HG03064 (cell line): ENCODE data around the gene NNAT.

Source experiments
- ATAC-seq: cut with Tn5 transposase; IDR thresholded peaks from one replicate; pipeline ENCODE4 v1.9.1; 2021; ENCODE audit warnings: low read depth; ENCODE audit not compliant: unreplicated experiment

NNAT gene

DNA sequence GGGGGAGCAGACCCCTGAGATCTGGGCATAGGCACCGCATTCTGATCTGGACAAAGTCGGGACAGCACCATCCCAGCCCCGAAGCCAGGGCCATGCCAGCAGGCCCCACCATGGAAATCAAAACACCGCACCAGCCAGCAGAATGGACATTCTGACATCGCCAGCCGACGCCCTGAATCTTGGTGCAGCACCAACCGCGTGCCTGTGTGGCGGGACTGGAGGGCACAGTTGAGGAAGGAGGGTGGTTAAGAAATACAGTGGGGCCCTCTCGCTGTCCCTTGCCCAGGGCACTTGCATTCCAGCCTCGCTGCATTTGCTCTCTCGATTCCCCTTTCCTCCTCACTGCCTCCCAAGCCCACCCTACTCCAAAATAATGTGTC lies 2.0 kb downstream of the NNAT start:
- ATAC-seq, result no peak

DNA sequence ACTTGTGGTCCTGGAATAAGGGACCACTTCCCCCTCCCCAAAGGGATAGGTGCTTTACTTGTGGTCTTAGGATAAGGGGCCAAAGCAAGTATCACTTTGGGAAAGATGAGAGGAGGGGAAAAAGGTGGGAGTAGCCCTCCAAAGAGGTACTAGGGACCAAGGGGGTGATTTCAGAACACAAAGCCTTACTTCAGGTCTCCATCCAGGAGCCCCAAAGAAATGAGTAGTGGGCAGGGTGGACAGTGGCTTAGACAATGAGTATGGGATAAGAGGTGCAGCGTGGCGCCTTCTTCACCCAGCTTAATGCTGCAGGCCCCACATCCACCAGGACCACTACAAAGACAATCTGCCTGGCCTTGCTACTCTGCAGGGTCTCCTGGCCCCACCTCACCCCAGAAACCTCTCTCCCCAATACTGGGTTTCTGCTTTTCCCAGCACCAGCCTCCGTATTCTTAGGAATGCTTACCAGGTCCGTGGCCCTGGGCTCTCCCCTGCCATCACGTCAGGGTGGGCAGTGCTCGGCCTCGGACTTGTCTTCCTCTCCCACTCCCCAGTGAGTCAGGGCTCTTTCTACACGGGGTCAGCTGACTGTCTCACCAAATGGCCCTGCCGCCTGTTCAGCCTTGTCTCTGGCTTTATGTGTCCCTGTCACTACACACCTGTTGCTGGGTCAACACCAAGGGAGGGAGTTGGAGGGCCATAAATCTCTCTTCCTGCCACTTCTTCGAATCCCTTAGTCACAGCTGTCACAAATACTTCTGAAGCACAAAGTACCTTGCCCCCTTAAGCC lies 3.1 kb downstream of the NNAT start:
- ATAC-seq, result no peak

DNA sequence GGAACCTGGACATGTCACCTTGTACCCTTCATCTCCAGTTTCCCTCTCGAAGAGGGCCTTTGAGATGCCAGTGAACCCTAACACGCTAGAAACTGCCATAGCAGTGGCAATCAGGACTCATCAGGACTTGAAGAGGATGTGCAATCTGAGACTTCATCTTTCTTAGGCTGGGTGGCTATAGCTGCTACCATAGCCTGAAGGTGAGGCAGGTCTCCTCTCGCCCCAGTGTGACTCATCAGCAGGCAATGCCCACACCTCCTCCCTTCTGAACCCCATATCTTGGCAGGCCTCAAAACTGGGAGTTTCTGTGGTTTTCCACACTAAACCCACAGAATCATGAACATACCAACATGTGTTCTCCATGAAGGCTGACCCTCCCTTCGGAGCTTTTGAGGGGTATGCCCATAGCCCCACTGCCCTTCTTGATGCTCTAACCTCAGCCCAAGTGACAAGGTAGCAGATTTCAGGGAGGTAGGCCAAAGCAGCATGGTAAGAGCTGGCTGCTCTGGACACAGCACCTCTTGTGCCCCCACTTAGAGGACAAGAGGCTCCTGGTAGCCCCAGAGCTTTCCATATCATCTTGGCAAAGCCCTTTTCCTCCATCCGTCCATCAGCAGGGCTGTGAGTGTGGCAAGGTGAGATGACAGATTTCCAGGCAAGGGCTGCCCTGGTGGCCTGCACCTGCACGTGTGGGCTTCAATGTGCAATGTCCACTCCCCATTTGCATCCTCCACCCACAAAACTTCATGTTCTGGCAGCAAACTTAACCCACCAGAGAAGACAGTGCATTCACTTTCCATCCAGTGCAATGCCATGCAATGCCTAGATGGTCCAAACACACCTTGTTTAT lies 4.0 kb downstream of the NNAT start:
- ATAC-seq, result no peak

DNA sequence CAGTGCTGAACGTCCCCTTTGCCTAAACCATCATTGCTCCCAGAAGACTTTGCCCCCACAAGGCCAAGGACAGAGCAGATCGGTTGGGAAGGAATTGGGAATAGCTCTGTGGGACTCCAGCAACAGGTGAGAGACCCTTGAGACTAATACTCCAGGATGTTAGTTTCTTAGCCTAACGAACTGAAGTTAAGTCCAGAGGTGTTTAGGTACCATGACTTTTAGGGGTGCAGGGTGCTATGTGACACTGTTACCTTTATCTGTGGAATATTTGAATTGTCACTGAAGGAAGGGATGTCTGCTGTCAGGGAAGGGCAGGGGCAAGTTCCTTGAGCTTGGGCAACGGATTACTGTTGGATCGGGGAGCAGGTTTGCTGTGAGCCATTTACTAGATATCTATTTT lies 4.8 kb downstream of the NNAT start:
- no peak for ATAC-seq

DNA sequence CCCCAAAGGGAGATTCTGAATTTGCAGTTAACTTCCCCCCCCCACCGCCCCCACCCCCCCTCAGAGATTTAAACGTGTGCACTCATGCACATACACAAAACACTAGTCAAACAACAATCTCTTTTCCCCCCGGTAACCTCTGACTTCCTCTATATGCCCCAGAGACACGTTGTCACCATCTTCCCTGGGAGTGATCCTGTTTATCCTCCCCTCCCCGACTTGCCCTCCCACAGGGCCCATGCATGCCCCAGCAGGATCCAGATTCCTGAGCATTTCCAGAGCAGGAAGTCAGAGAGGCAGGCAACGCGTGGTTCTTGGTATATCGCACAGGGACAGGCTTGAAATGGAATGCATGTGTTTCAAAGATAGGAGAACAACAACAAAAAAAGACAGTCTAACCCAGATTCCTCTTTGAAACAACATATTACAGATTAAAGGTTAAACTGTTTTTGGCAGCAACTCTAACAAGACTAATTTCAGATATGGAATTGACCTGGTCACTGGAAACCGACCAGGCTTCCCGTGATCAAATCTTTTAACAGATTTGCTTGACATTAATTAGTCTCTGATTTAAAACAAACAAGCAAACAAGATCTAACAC lies 5.3 kb downstream of the NNAT start:
- no peak for ATAC-seq

DNA sequence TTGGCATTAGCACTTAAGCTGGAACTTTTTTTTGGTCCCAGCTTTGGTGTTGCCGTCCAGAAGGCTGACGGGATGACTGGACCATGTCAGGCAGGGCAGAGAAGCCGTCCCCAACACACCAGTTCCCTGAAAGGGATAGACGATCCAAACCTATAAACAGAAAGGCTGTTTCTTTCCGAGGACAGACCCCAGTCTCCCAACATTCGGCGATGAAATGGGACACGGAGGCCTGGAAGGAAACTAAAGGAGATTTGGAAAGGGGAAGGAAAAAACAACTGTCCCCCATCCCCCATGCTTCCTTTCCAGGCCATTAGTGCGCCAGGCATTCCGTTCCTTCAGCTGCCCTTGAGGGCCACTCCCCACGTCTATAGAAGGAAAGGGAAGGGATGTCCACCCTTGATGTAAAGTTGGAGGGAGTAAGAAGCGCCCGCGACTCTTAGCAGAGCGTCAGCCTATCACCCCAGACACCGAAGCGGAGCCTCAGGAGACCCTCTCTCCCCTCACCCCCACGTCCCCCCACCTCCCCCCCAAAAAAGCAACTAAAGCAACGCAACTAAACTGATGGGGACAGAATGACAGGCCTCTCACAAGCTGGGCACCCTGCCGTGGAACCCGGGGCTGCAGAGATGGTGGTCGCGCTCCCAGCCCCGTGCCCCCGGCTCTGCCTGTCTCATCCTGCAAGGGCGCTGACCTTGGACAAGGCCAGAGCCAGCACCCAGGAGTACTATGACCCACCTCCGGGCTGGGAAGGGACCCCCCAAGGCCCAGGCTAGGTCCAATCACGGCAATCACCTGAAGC lies 6.0 kb downstream of the NNAT start:
- no peak for ATAC-seq

DNA sequence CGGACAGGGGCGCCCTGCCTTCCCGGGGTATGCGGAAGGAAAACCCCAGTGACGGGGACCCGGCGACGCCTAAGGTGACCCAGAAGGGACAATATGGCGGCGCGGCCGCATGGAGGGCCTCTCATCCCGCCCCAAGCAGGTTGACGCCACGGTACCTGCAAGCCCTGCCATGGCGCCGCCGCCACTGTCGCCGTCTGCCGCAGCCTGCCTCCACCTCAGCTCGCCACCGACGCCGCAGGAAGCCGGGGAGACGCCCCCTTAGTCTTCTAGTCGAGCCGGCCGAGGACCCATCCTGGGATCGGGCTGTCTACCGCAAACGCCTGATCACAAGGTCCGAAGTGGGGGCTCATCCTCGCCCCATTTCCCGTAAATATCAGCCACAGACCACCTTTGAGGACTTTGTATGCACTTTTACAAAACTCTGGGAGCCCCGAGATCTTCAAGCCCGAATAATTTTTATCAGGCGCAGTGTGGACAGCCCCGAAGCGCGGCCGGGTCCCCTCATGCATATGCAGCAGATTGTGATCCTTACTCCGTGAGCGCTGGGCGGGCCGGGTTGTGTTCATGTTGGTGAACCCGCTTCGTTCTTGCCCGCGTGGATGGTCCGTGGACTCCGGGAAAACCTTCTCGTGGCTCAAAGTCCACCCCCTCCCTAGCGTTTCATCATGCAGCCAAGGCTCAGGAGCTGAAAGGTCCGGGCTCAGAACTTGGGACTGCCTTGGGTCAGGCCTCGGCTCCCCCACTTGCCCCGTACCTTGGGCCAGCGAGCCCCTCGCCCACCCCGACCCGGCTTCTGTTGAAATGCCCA lies 6.8 kb downstream of the NNAT start, which contains the start of gene BLCAP:
BLCAP (minus strand) TSS at position 239 of the 808 bp plus-strand sequence. CDS start 8,702 bp downstream, outside the sequence.
- ATAC-seq, result peak; percentile 72

DNA sequence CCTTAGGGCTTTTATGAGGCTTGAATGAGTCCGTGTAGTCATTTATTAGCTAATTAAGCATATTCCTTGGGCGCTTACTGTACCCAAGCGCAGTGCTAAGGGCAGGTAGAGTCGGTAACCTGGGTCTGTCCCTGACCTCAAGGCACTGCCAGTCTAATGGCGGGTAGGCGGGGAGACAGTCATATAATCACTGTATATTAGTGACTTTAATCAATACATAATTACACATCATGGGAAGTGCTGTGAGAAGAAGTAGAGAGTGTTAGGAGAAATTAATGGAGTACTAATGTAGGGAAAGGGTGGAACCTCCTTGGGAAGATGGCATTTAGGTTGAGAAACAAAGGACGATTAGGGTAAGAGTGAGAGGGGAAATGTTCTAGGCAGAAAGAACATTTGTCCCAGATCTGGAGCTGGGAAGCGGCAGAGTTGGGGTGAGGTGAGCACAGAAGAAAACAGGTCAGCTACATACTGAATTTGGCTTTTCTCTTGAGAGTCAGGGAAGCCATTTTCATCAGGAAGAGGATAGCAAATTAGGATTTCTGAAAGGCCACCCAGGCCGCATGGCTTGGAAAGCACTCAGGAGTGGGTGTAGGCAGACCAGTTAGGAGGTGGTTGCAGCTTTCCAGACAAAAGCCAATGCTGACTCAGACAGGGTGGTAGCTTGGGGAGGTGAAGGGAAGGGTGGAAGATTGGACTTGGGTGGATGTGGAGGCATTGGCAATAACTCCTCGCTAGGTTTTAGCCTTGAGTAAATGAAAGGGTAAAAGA lies 7.6 kb downstream of the NNAT start:
- ATAC-seq, result peak; percentile 4

DNA sequence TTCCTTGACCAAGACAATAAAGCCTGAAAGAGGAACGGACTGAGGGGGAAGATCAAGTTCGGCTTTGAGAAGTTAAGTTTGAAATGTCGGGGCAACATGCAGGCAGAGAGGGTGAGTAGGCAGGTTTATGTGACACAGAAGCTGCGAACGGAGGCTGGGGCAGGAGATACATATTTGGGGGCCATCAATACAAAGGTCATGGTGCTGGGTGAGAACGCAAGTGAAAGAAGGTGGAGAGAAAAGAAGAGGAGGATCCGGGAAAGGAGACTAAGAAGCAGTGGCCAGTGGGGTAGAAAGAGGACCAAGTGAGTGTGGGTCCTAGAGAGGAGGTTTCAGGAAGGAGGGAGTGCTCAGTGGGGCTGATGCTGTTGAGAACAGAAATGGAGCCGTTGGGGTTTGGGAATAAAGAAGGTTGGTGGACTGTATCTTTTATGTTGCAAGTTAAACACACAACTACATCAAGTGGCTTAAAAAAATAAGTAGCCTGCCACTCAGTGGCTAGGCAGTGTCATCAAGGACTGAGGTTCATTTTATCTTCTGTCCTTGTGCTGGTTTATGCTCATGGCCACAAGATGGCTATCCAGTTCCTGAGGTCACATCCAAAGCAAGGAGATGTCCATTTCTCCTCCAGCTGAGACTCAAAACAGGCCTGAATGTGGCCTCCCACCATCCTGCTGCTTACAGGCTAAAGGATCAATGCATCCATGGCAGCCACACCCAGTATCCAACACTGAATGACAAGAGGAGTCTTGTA lies 8.3 kb downstream of the NNAT start:
- ATAC-seq, result no peak

DNA sequence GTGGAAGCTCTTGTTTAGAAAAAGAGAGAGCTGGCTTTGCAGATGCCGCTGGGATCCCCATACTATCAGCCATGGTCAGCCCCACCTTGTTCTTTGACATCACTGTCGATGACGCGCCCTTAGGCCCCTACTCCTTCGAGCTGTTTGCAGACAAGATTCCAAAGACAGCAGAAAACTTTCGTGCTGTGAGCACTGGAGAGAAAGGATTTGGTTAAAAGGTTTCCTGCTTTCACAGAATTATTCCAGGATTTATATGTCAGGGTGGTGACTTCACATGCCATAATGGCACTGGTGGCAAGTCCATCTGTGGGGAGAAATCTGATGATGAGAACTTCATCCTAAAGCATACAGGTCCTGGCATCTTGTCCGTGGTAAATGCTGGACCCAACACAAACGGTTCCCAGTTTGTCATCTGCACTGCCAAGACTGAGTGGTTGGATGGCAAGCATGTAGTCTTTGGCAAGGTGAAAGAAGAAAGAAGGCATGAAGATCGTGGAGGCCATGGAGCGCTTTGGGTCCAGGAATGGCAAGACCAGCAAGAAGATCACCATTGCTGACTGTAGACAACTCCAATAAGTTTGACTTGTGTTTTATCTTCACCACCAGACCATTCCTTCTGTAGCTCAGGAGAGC lies 9.0 kb downstream of the NNAT start:
- no peak for ATAC-seq

DNA sequence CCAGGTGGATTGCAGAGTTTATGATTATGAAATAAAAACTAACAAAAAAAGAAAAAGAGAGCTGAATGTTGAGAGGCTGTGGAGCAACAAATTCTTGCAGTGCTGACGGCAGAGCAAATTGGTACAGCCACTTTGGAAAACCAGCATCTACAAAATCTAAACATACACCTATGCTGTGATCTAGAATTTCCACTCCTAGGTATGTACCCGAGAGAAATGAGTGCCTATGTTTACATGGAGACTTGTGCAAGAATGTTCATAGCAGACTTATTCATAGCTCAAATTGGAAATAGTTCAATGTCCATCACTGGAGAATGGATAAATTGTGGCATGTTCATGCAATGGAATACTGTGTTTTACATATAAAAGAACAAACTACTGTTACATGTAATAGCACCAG lies 9.6 kb downstream of the NNAT start:
- no peak for ATAC-seq

DNA sequence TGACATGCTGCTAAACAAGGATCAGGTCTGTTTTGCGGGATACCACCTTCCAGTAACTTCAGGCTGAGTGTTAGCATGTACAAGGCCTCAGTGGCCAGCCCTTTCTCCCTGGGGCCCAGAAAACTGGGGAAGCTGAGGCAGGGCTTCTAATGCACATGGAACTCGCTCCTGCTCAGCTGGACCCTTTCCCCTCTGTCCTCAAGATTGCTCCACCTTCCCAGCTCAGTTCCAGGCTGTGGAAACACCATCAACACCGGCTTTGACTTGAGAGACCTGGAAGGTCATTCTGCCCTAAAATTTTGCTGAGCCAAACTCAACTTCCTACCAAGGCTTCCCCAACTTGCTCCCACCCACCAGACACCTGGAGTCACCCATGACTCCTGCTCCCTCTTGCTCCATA lies 10.8 kb downstream of the NNAT start:
- ATAC-seq, result no peak

DNA sequence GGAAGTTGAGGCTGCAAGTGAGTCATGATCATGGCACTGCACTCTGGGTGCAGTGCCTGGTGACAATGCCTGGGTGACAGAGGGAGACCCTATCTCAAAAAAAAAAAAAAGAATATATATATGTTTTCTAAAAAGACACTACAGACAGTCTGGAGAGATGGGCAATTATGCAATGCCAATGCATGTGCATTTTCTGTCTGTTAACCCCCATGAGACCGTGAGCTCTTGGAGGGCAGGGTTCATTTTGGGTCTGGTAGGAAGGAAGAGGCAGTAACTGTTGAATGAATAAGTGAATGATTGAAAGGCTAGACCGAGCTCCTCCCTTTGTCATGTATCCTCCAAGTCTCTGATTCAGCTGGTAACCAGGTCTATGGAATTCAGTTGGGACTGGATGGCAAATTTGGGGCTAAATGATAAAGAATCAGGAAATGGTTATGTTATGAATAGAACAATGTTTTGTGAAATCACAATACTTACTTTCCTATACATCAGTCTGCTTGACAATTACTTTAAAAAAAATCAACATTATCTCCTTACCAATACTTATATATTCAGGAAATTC lies 12.2 kb downstream of the NNAT start:
- no peak for ATAC-seq

DNA sequence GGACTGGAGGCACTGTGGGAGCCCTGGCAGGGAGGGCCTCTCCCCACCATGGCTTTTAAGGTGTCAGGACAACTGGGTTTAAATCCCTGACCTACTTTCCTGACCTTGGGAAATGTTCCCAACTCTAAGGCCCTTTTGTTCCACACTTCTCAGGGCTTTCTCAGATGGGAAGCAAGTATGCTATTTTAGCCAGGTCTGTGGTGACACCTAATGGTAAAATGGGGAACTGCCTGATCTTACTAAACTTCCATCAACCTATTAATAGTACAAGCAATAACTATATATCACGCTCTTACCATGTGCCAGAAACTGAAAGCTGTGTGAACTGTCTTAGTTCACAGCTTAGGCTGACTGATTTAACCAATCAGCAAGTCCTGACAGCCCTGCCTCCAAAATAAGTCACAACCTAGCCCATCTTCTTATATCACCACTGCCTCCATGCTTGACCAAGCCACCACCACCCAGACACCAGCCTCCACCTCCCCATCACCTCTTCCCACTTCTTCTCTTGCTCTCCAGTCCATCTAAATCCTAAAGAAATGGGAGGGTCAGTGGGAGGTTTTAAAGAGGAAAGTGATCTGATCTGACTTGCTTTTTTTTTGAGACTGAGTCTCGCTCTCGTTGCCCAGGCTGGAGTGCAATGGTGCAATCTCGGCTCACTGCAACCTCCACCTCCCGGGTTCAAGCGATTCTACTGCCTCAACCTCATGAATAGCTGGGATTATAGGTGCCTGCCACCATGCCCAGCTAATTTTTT lies 13.5 kb downstream of the NNAT start:
- no peak for ATAC-seq

DNA sequence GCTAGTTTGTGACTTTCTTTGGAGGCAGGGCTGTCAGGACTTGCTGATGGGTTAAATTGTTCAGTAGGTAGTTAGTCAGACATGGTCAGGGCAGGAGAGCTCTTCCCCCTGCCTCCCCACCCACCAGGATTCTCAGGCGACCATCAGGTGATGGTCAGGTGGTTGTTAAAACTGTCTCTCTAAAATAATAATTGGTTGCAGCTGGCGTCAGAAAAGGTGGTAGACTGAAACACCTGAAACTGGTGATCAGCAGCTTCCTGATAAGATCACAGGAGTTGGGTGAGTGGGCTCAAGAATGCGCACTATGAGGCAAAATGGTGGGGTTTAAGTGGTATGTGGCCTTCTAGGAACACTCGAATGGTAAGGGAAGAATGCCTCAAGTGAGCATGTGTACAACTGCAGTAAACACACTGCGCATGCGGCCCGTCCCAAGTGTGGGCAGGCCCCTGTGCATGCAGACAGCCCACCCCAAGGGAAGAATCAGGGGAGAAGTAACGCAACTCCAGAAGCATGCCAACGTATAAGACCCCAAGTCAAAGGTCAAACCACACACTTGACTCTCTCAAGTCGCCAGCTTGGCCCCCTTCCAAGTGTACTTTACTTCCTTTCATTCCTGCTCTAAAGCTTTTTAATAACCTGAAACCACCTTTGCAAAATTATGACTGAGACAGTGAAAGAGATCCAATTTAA lies 14.5 kb downstream of the NNAT start:
- no peak for ATAC-seq

DNA sequence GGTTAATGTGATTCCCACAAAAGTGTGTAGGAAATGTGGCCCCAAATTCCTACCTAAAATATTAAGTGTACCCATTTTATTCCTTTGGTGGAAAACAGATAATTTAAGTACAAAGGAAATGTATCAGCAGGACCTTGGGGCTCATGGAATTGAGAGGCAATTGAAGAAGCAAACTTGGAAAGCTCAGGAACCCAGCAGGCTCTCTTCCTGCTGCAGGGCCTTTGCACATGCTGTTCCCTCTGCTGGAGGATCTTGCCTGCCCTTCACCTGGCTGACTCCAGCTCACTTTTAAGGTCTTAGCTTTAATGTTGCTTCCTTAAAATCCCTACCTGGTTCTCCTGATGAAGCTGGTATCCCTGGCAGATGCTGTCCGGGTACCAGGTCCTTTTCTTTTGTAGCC lies 16.5 kb downstream of the NNAT start:
- ATAC-seq, result no peak
